Upper lobe of left lung (tissue), 4 donors: ENCODE results near the gene RGMA.

Experiments
- CTCF ChIP-seq, 6 experiments: fragments of 450-650 bp in 4 of 6; fragments of 200-600 bp in 2 of 6; sonication (generic) in 2 of 6; IDR thresholded peaks; one replicate each; pipeline ENCODE4 v1.5.1; 2016 to 2019; ENCODE audit warnings: antibody characterized with exemption in 6 of 6
- EP300 ChIP-seq, 4 donors: sonication (generic); formaldehyde crosslinking; IDR thresholded peaks; one replicate each; pipeline ENCODE4 v1.5.1; 2017; ENCODE audit warnings: antibody characterized with exemption in 4 of 4, control low read depth in 2 of 4
- POLR2A ChIP-seq, 4 donors: fragments of 450-650 bp; IDR thresholded peaks; one replicate each; pipeline ENCODE4 v1.5.1; 2016 to 2017; ENCODE audit warnings: antibody characterized with exemption in 4 of 4, mild to moderate bottlenecking in 2 of 4
- POLR2AphosphoS5 ChIP-seq, 2 donors: sonication (generic); formaldehyde crosslinking; IDR thresholded peaks; one replicate each; pipeline ENCODE4 v1.5.1; 2017; ENCODE audit warnings: antibody characterized with exemption in 2 of 2

GRCh38 chr15:93070551-93071296 is 18.3 kb downstream of the RGMA start:
- no peak for TF ChIP-seq CTCF (IDR thresholded peaks at IDR 0.05)
- TF ChIP-seq POLR2A (IDR thresholded peaks at IDR 0.05), result no peak
- TF ChIP-seq POLR2AphosphoS5 (IDR thresholded peaks at IDR 0.05), result no peak
- TF ChIP-seq EP300 (IDR thresholded peaks at IDR 0.05), result no peak
